ENCODE measurements around the gene LGI4.

Gene LGI4

GRCh38 chr19:35085947-35086346 lies 48.9 kb downstream of the LGI4 start:
- no peak for DNase-seq (ENCODE audit: low read depth)

GRCh38 chr19:35084509-35084762 lies 50.4 kb downstream of the LGI4 start:
- no peak for DNase-seq (ENCODE audit: low read depth)

- no peak for DNase-seq (ENCODE audit: low read depth)
These were observed 51.0 kb downstream of the LGI4 start for GRCh38 chr19:35083691-35084508.

GRCh38 chr19:35081201-35081600 lies 53.7 kb downstream of the LGI4 start:
- DNase-seq (ENCODE audit: low read depth), result no peak

GRCh38 chr19:35080613-35081170 lies 54.2 kb downstream of the LGI4 start:
- no peak for DNase-seq (ENCODE audit: low read depth)

GRCh38 chr19:35079826-35080225 lies 55.0 kb downstream of the LGI4 start:
- DNase-seq (ENCODE audit: low read depth), result no peak

- no peak for DNase-seq (ENCODE audit: low read depth)
These were observed 57.2 kb downstream of the LGI4 start for GRCh38 chr19:35077411-35078223.

GRCh38 chr19:35076657-35077056 lies 58.2 kb downstream of the LGI4 start:
- DNase-seq (ENCODE audit: low read depth), result no peak

GRCh38 chr19:35076026-35076370 lies 58.9 kb downstream of the LGI4 start:
- no peak for DNase-seq (ENCODE audit: low read depth)

GRCh38 chr19:35075202-35076025 lies 59.4 kb downstream of the LGI4 start:
- no peak for DNase-seq (ENCODE audit: low read depth)

Measured in stimulated activated CD8-positive, alpha-beta memory T cell treated with anti-CD3 and anti-CD28 coated beads, Interleukin-12 subunit alpha, Interleukin-12 subunit beta, amount 100 ng/mL, for 4 hours (primary cell).